GM18505 (cell line): ENCODE measurements around the gene TPM1.

Experiments
- ATAC-seq: cut with Tn5 transposase; IDR thresholded peaks from one replicate; pipeline ENCODE4 v1.9.1; 2021; ENCODE audit not compliant: unreplicated experiment
- POLR2A ChIP-seq: IDR thresholded peaks from 4 replicates; pipeline ENCODE4 v1.6.1; 2011; ENCODE audit warnings: borderline replicate concordance; ENCODE audit not compliant: insufficient read depth, insufficient read length; ENCODE audit errors: extremely low read depth

TPM1 gene

DNA sequence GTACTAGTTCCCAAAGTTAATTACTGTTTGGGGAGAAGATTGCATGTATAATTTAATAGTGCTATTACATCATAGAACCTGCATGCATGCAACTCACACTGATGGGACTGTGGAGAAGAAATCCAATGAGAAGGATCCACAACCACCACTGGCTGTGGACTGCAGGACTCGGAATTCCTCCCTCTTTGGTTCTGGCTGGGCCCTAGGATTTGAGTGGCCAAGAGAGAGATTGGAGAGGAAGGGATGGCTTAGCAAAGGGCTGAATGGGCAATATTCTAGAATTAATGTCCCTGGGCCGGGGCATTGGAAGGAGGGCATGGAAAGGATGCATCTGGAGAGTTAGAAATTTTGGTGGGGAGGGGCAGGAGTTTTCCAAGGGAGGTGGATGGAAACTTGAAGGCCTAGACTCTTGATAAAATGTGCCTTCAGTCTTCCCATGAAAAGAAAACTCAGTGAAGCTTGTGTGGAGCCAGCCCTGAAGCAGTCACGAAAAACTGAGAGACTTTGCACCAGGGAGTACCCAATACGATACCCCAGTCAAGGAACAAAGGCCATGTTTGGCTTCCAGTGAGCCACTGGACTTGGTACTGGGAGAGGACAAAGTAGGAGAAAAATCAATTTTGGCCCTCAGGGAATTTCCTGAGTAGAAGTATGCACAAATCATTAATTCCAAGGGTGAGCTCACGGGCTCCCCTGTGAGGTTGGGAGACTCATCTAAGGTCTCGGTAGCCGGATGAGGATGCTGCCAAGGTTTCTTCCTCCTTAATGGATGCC lies 31.4 kb upstream of the TPM1 start:
- ATAC-seq: no peak
- no peak for TF ChIP-seq POLR2A

DNA sequence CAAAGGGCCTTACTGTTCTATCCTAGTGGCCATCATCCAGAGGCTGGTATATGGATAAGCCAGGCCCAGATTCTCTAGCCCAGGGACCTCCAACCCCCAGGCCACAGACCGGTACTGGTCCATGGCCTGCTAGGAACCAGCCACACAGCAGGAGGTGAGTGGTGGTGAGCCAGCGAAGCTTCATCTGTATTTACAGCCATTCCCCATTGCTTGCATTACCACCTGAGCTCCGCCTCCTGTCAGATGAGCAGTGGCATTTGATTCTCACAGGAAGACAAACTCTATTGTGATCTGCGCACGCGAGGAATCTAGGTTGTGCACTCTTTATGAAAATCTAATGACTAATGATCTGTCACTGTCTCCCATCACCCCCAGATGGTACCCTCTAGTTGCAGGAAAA lies 30.1 kb upstream of the TPM1 start:
- no peak for ATAC-seq
- no peak for TF ChIP-seq POLR2A

GRCh38 chr15:63013052-63013808 lies 29.3 kb upstream of the TPM1 start:
- ATAC-seq: no peak
- no peak for TF ChIP-seq POLR2A

GRCh38 chr15:63014578-63014977 lies 28.0 kb upstream of the TPM1 start:
- TF ChIP-seq POLR2A: no peak
- no peak for ATAC-seq

DNA sequence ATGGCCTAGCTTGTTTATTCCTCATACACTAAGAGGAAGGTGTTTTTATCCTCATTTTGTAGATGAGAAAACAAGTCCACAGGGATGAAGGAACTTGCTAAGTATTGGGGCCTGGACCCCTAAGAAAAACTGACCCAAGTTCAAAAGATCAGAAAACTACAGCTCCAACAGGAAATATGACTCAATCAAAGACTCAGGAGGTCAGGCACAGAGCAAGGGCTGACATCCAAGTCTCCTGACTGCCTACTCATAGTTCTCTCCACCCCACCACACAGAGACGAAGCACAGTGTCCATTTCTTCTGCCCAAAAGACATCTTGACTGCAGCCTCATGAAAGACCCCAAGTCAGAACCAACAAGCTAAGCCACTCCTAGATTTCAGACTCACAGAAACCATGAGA lies 26.9 kb upstream of the TPM1 start:
- ATAC-seq: no peak
- TF ChIP-seq POLR2A: no peak

- no peak for ATAC-seq
Measured at GRCh38 chr15:63016234-63016633, 26.3 kb upstream of the TPM1 start.

GRCh38 chr15:63018639-63019038 lies 23.9 kb upstream of the TPM1 start:
- TF ChIP-seq POLR2A: no peak
- no peak for ATAC-seq

More at GRCh38 chr15:63016234-63016633, 26.3 kb upstream of the TPM1 start:
- no peak for TF ChIP-seq POLR2A

GRCh38 chr15:63019511-63020109 lies 22.9 kb upstream of the TPM1 start:
- TF ChIP-seq POLR2A: no peak
- ATAC-seq: no peak

GRCh38 chr15:63020128-63020527 lies 22.4 kb upstream of the TPM1 start:
- no peak for TF ChIP-seq POLR2A
- no peak for ATAC-seq

- ATAC-seq: no peak
- TF ChIP-seq POLR2A: no peak
Measured at GRCh38 chr15:63020759-63021430, 21.7 kb upstream of the TPM1 start.

DNA sequence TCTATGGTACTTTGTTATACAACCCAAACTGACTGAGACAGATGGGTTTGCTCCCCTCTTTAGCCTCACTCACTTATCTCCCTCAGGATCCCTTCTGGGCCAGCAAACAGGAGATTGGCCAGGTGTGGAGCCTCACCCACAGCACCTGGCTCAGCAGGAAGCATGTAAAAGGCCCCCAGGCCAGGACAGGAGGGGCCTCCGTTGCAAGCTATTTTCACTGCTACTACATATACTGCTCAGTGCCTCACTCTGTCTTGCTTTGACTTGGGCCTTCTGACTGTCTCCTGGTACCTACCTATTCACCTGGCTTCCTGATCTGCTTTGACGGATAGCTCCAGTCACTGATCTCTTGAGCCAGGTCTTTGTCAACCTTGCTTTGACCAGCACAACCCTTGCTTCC lies 20.4 kb upstream of the TPM1 start:
- no peak for TF ChIP-seq POLR2A
- ATAC-seq: no peak

DNA sequence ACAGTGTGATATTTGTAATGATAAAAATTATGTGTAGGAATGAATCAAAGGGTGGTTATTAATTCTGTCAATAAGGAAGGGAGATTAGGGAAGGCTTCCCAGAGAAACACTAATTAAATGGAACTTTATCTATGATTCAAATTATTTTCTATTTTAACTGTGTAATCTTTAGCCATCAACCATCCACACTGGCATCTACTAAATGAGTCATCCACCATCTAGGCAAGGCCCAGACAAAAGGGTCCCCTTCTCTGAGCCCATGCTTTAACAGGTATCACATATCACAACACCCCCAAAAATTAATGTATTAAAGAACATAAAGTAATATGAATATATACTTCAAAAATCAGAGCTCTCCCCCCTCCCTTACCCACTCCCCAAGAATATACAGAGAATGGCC lies 19.9 kb upstream of the TPM1 start:
- TF ChIP-seq POLR2A: no peak
- ATAC-seq: no peak

GRCh38 chr15:63023351-63023945 lies 19.1 kb upstream of the TPM1 start:
- no peak for ATAC-seq
- TF ChIP-seq POLR2A: no peak
